Ovary (tissue), 9 donors: Measurements from ENCODE around the gene EMID1. TPM values are rescaled to one million over a fixed set of nuclear protein-coding genes. Genes with fewer than 3 reads are reported as not detected.

ENCODE experiments used
- DNase-seq, 5 donors: peaks; one replicate each; pipeline ENCODE4 v3.0.0-alpha.2; 2019 to 2020
- H3K27ac ChIP-seq, 2 donors: fragments of 200-600 bp; one replicate each; pipeline versions ENCODE4 v1.5.1 to v1.8.0; 2019 to 2022
- H3K27me3 ChIP-seq: fragments of 200-600 bp; one replicate; pipeline ENCODE4 v1.8.0; 2022
- H3K36me3 ChIP-seq: fragments of 200-600 bp; sonication (generic); one replicate; pipeline ENCODE4 v1.5.1; 2019
- H3K4me1 ChIP-seq: one replicate; pipeline ENCODE4 v1.8.1; 2013; ENCODE audit warnings: mild to moderate bottlenecking, moderate library complexity; ENCODE audit not compliant: insufficient read depth
- H3K4me3 ChIP-seq: fragments of 200-600 bp; sonication (generic); one replicate; pipeline ENCODE4 v1.5.1; 2017
- H3K9me3 ChIP-seq, 2 donors: fragments of 200-600 bp in 1 of 2; sonication (generic) in 1 of 2; one replicate each; pipeline versions ENCODE4 v1.5.1 to v1.8.1; 2013 to 2019; ENCODE audit warnings: mild to moderate bottlenecking in 1 of 2, moderate library complexity in 1 of 2
- EP300 ChIP-seq: sonication (generic); formaldehyde crosslinking; IDR thresholded peaks from one replicate; pipeline ENCODE4 v1.6.1; 2017; ENCODE audit warnings: antibody characterized with exemption
- POLR2A ChIP-seq: fragments of 450-650 bp; IDR thresholded peaks from one replicate; pipeline ENCODE4 v1.6.1; 2017; ENCODE audit warnings: antibody characterized with exemption, mild to moderate bottlenecking, moderate library complexity
- WGBS, 3 donors: extraction: QIAGEN DNeasy Blood & Tissue Kit in 1 of 3; methylation state at CpG; one replicate each; pipeline versions ENCODE4 v1.1.5 to v1.1.7; 2013 to 2017; 5-methylcytosine and 5-hydroxymethylcytosine counted together
- intact Hi-C, 4 donors: fragments of 100-400 bp; cut with DNase I; formaldehyde crosslinking; loops; one replicate each; pipeline versions ENCODE4 v1.11.0 to v1.15.1; 2022 to 2023
- polyA plus RNA-seq, 2 donors: library from polyadenylated mRNA; stranded (reverse); fragments of 200-250 nt in 1 of 2; fragments of 350-450 nt in 1 of 2; fragmentation: Illumina TruSeq in 1 of 2; extraction: RNeasy Lipid Tissue Mini Kit (QIAGEN cat#74804) in 1 of 2; gene quantifications; one replicate each; pipeline ENCODE4 v1.2.3, GENCODE V29; 2013 to 2014
- total RNA-seq, 7 donors: library from RNA; depleted of rRNA in 2 of 7; stranded (reverse); fragments of >200 nt in 2 of 7; fragmentation: NEBNext Ultra II Directional in 3 of 7; extraction: Animal tissue kit (Norgen Biotek cat#: 25700) in 3 of 7; gene quantifications; one replicate each; pipeline versions ENCODE4 v1.1.0 to v1.2.4, GENCODE V29; 2016 to 2023
- TF ChIP-seq, protein P1 (sequence below), 3 donors: fragments of 450-650 bp in 2 of 3; fragments of 200-600 bp in 1 of 3; IDR thresholded peaks; one replicate each; pipeline versions ENCODE4 v1.5.1 to v1.8.0; 2016 to 2022; ENCODE audit warnings: antibody characterized with exemption in 3 of 3, mild to moderate bottlenecking in 1 of 3
- donor health status: DM: no; HTN: no; CAD: no; lungs with moderate emphysema.
- donor health status: DM: no; HTN: no; CAD: no.
- donor health status: Bipolar disorder and iron deficiency.
- donor health status: DM: yes; HTN: yes; CAD: no.
- donor health status: DM: no; HTN: no; CAD: no.
- donor health status: DM: yes; HTN: yes; CAD: no.

The EMID1 gene
- total and polyA plus RNA-seq, 9 donors: 2.6 to 11.2 (median 8.6) TPM

DNA sequence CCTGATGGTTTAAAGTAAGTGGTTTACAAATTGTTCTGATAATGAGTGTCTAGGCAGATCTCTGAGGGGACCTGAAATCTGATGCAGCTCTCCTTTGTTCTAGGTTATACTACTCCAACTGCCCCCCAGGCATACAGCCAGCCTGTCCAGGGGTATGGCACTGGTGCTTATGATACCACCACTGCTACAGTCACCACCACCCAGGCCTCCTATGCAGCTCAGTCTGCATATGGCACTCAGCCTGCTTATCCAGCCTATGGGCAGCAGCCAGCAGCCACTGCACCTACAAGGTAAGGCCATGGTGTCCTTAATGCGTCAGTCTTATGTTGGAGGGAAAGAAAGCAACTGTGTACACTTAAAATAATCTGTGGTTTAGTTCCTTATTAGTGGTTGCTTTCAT is 72.2 kb downstream of the EMID1 start:
- H3K4me1 ChIP-seq: no peaks in the 10 kb centered on the region
- 94 to 100% (median 95%) methylated on average over 1 of the region's 1 CpG for WGBS, 3 donors

DNA sequence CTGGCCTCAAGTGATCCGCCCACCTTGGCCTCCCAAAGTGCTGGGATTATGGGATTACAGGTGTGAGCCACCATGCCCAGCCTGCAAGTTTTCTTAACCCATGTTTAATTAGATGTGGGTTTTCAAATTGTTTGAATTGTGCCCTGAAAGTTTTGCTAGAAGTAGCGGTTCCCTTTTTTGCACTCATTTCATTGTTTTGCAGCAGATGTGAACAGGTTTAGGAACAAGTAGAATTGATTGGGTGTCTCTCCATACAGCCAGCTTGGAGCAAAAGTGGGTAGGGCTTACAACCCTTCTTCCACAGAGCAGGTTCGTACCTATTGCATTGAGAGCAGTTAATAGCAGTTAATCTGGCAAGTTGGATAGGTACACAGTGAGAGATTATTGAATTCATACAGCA is 78.5 kb downstream of the EMID1 start:
- TF ChIP-seq EP300 (no peak), POLR2A (no peak)
- TF ChIP-seq, protein P1, sequence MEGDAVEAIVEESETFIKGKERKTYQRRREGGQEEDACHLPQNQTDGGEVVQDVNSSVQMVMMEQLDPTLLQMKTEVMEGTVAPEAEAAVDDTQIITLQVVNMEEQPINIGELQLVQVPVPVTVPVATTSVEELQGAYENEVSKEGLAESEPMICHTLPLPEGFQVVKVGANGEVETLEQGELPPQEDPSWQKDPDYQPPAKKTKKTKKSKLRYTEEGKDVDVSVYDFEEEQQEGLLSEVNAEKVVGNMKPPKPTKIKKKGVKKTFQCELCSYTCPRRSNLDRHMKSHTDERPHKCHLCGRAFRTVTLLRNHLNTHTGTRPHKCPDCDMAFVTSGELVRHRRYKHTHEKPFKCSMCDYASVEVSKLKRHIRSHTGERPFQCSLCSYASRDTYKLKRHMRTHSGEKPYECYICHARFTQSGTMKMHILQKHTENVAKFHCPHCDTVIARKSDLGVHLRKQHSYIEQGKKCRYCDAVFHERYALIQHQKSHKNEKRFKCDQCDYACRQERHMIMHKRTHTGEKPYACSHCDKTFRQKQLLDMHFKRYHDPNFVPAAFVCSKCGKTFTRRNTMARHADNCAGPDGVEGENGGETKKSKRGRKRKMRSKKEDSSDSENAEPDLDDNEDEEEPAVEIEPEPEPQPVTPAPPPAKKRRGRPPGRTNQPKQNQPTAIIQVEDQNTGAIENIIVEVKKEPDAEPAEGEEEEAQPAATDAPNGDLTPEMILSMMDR (IDR thresholded peaks at IDR 0.05): no peak
- H3K36me3 ChIP-seq: no peaks in the 10 kb centered on the region

More for the DNA sequence above, 72.2 kb downstream of the EMID1 start:
- DNase-seq: no peak
- H3K4me3 ChIP-seq: no peak overlapping the region
- H3K27me3 ChIP-seq: no peaks in the 10 kb centered on the region
- intact Hi-C loops: no loop called here
- H3K36me3 ChIP-seq: no peaks in the 10 kb centered on the region
- no peaks in the 10 kb centered on the region for H3K9me3 ChIP-seq
- TF ChIP-seq POLR2A (no peak), EP300 (no peak)
- TF ChIP-seq, protein P1 (IDR thresholded peaks at IDR 0.05): no peak
- no peak overlapping the region for H3K27ac ChIP-seq

DNA sequence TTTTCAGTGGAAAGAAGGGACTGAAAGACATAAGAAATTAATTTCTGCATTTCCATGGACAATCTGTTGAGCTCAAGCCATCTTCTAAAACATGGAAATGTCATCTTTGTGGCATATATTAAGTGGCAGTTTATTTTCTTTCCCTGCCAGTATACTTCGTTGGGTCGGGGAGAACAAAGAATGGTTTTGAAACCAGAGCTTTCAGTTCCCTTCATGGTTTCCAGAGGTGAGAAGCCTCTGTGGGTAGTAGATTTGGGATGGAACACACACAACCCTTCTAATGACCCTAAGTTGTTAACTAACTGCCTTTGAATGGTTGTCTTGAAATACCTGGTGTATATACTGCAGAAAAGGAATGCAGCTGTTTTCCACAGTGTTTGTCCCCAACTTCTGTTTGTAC is 83.1 kb downstream of the EMID1 start:
- H3K36me3 ChIP-seq: no peaks in the 10 kb centered on the region
- WGBS, 3 donors: 45 to 54% (median 48%) methylated on average over 2 of the region's 2 CpGs
- TF ChIP-seq EP300: no peak
- no peak overlapping the region for H3K4me3 ChIP-seq
- H3K27ac ChIP-seq: no peak overlapping the region
- H3K27me3 ChIP-seq: no peaks in the 10 kb centered on the region
- no peaks in the 10 kb centered on the region for H3K4me1 ChIP-seq
- H3K9me3 ChIP-seq: no peaks in the 10 kb centered on the region
- intact Hi-C loops: no loop called here
- DNase-seq: no peak

More for the DNA sequence above, 78.5 kb downstream of the EMID1 start:
- WGBS, 3 donors: 93 to 95% (median 93%) methylated on average over 3 of the region's 3 CpGs
- Histone ChIP-seq H3K9me3 (no peaks in the 10 kb centered on the region), H3K27me3 (no peaks in the 10 kb centered on the region), H3K27ac (no peak overlapping the region), H3K4me1 (no peaks in the 10 kb centered on the region), H3K4me3 (no peak overlapping the region)
- no peak for DNase-seq
- intact Hi-C loops: no loop called here

DNA sequence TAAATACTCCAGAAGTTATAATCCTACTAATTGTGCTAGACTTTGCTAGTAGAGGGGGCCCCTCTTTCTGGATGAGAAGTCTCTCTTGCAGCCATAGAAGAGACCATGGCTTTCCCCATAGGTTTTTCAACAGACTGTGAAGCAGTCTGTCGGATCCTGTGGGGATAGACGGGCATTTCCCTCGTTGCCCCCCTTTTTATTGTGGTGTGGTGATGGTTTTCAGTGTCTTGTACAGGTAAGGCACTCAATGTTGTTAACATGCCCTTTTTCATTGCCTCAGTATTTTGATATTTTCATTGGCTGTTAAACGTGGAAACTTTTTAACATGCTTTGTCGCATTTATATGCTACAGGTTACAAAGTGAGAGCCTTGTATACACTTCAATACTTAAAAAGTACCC is 84.4 kb downstream of the EMID1 start:
- TF ChIP-seq, protein P1 (IDR thresholded peaks at IDR 0.05): no peak
- TF ChIP-seq POLR2A: no peak
- TF ChIP-seq EP300: no peak
- Histone ChIP-seq H3K36me3 (no peaks in the 10 kb centered on the region), H3K27ac (no peak overlapping the region), H3K9me3 (no peaks in the 10 kb centered on the region), H3K4me1 (no peaks in the 10 kb centered on the region), H3K27me3 (no peaks in the 10 kb centered on the region), H3K4me3 (no peak overlapping the region)
- DNase-seq: no peak
- intact Hi-C loops: no loop called here
- 55 to 68% (median 60%) methylated on average over 5 of the region's 5 CpGs for WGBS, 3 donors

DNA sequence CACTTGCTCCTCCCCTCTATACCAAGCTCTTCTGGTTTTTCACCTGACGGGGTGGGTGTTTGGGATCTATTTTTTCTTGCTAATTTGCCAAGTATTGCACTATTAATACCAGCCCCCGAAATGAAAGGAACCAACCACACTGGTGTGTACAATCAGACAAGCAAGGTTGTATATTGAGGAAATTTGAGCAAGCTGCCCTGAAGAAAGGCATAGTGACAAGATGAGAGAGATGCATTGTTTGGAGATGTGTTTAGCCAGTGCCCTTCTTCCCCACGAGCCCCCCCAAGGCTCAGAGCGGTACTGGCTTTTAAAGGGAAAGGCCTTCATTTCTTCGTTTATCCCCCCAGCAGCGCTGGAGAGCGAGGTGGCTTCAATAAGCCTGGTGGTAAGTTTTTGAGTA is 85.5 kb downstream of the EMID1 start:
- no peaks in the 10 kb centered on the region for H3K27me3 ChIP-seq
- H3K27ac ChIP-seq: no peak overlapping the region
- no peaks in the 10 kb centered on the region for H3K4me1 ChIP-seq
- no peaks in the 10 kb centered on the region for H3K9me3 ChIP-seq
- H3K4me3 ChIP-seq: no peak overlapping the region
- TF ChIP-seq, protein P1 (IDR thresholded peaks at IDR 0.05): no peak
- no peak for TF ChIP-seq POLR2A
- TF ChIP-seq EP300: no peak
- intact Hi-C loops: no loop called here
- 62 to 64% (median 63%) methylated on average over 7 of the region's 7 CpGs for whole genome bisulfite sequencing, 3 donors
- no peak for DNase-seq
- no peaks in the 10 kb centered on the region for H3K36me3 ChIP-seq
